Thyroid gland (tissue), 4 donors: ENCODE measurements around the gene RNF10.

Experiments used
- POLR2A ChIP-seq, 2 donors: fragments of 450-650 bp; IDR thresholded peaks; one replicate each; pipeline ENCODE4 v1.6.1; 2017; ENCODE audit warnings: antibody characterized with exemption in 2 of 2, mild to moderate bottlenecking in 2 of 2, moderate library complexity in 1 of 2
- TF ChIP-seq, protein P1 (sequence below), 6 experiments: fragments of 200-600 bp in 3 of 6; fragments of 450-650 bp in 3 of 6; sonication (generic) in 3 of 6; IDR thresholded peaks; one replicate each; pipeline ENCODE4 v1.5.1; 2016 to 2019; ENCODE audit warnings: antibody characterized with exemption in 6 of 6, mild to moderate bottlenecking in 2 of 6, inconsistent platforms in 1 of 6, moderate library complexity in 1 of 6

DNA sequence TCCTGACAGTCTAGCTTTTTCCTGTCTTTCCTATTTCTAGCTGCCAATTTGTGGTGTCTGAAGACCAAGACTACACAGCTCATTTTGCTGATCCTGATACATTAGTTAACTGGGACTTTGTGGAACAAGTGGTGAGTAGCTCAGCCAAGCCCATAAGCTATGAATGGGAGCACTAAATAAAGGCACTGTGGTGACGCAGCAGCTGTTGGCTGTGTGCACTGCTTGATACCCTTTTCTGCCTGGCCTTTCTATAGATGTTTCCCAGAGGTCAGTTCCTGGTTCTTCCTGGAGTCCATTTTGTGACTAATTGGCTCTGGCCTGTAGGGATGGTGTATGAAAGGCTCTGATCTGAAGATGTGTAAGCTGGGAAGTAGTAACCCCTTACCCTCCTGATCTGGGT, 20.5 kb downstream of the RNF10 start:
- TF ChIP-seq, protein P1, sequence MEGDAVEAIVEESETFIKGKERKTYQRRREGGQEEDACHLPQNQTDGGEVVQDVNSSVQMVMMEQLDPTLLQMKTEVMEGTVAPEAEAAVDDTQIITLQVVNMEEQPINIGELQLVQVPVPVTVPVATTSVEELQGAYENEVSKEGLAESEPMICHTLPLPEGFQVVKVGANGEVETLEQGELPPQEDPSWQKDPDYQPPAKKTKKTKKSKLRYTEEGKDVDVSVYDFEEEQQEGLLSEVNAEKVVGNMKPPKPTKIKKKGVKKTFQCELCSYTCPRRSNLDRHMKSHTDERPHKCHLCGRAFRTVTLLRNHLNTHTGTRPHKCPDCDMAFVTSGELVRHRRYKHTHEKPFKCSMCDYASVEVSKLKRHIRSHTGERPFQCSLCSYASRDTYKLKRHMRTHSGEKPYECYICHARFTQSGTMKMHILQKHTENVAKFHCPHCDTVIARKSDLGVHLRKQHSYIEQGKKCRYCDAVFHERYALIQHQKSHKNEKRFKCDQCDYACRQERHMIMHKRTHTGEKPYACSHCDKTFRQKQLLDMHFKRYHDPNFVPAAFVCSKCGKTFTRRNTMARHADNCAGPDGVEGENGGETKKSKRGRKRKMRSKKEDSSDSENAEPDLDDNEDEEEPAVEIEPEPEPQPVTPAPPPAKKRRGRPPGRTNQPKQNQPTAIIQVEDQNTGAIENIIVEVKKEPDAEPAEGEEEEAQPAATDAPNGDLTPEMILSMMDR (IDR thresholded peaks at IDR 0.05) = no peak
- no peak for TF ChIP-seq POLR2A (IDR thresholded peaks at IDR 0.05)
